ENCODE data around the gene COA1. TPM values are rescaled to one million over a fixed set of nuclear protein-coding genes. Genes with fewer than 3 reads are reported as not detected.

Gene COA1
- total and polyA plus RNA-seq, 9 of the 15 experiments (the other 6 are each of a cell fraction or from before 2014, with no cell fraction given), result 98.9 to 463 (median 181) TPM

- TF ChIP-seq HOXB6 (CRISPR knock-in tag; IDR thresholded peaks at IDR 0.05; ENCODE audit: borderline replicate concordance) (peak; percentile 47; the same call in 1 of the 2 replicates), GTF2F1 (IDR thresholded peaks at IDR 0.05; ENCODE audit: low read depth, low read length) (no peak), RCOR1 (IDR thresholded peaks at IDR 0.05; ENCODE audit: borderline replicate concordance in 1 of 2, low read depth in 2 of 2, low read length in 2 of 2) (peak in 1 of 2 experiments; percentile 57; a peak in 1 of 4 replicates), USF1 (CRISPR knock-in tag; IDR thresholded peaks at IDR 0.05) (no peak), MTA1 (IDR thresholded peaks at IDR 0.05; ENCODE audit: borderline replicate concordance) (peak; percentile 63; the same call in 1 of the 2 replicates), TARDBP (IDR thresholded peaks at IDR 0.05) (no peak), ZNF76 (CRISPR knock-in tag; IDR thresholded peaks at IDR 0.05; ENCODE audit: borderline replicate concordance) (0 out of 2 replicates have a peak, but pooled peaks have one; percentile 84), ZNF644 (tag; IDR thresholded peaks at IDR 0.05; ENCODE audit: low read depth) (peak; percentile 73; the same call in 1 of the 2 replicates), GTF2E2 (tag; IDR thresholded peaks at IDR 0.05) (peak; percentile 30; the same call in 1 of the 2 replicates), ESRRA (IDR thresholded peaks at IDR 0.05; ENCODE audit: borderline replicate concordance, low read depth) (peak; percentile 81), ZNF740 (CRISPR knock-in tag; IDR thresholded peaks at IDR 0.05) (no peak), ZNF740 (tag; IDR thresholded peaks at IDR 0.05) (no peak), NFRKB (IDR thresholded peaks at IDR 0.05; ENCODE audit: low read depth) (peak; percentile 52), CREM (IDR thresholded peaks at IDR 0.05; ENCODE audit: low read depth) (peak; percentile 50; the same call in 1 of the 2 replicates), HIVEP1 (CRISPR knock-in tag; IDR thresholded peaks at IDR 0.05) (no peak), ZNF518B (CRISPR knock-in tag; IDR thresholded peaks at IDR 0.05) (no peak), ETV6 (IDR thresholded peaks at IDR 0.05; ENCODE audit: borderline replicate concordance in 1 of 2, low read depth in 2 of 2, low read length in 1 of 2) (no peak), ETV6 (CRISPR knock-in tag; IDR thresholded peaks at IDR 0.05; ENCODE audit: borderline replicate concordance) (no peak), ZZZ3 (IDR thresholded peaks at IDR 0.05) (no peak), SMARCE1 (IDR thresholded peaks at IDR 0.05) (peak; percentile 73), TBL1XR1 (IDR thresholded peaks at IDR 0.05; ENCODE audit: low read length in 2 of 2) (0 out of 4 replicates have a peak, but pooled peaks of 1 of the 2 experiments have one; percentile 5), MECOM (CRISPR knock-in tag; IDR thresholded peaks at IDR 0.05) (peak; percentile 52; the same call in 1 of the 2 replicates), EP400 (IDR thresholded peaks at IDR 0.05) (peak; percentile 55)
These were observed 6.7 kb upstream of the COA1 start (continued) for GRCh38 chr7:43735802-43736603.
